ENCODE data around the gene NAT10.

NAT10 gene

GRCh38 chr11:34182425-34182824 is 77.0 kb downstream of the NAT10 start:
- Histone ChIP-seq H3K27ac (no peak overlapping the region), H3K4me3 (no peak overlapping the region)
- TF ChIP-seq, protein P1, sequence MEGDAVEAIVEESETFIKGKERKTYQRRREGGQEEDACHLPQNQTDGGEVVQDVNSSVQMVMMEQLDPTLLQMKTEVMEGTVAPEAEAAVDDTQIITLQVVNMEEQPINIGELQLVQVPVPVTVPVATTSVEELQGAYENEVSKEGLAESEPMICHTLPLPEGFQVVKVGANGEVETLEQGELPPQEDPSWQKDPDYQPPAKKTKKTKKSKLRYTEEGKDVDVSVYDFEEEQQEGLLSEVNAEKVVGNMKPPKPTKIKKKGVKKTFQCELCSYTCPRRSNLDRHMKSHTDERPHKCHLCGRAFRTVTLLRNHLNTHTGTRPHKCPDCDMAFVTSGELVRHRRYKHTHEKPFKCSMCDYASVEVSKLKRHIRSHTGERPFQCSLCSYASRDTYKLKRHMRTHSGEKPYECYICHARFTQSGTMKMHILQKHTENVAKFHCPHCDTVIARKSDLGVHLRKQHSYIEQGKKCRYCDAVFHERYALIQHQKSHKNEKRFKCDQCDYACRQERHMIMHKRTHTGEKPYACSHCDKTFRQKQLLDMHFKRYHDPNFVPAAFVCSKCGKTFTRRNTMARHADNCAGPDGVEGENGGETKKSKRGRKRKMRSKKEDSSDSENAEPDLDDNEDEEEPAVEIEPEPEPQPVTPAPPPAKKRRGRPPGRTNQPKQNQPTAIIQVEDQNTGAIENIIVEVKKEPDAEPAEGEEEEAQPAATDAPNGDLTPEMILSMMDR (IDR thresholded peaks at IDR 0.05), result no peak
- no peak for DNase-seq (ENCODE audit: low spot score)

DNA sequence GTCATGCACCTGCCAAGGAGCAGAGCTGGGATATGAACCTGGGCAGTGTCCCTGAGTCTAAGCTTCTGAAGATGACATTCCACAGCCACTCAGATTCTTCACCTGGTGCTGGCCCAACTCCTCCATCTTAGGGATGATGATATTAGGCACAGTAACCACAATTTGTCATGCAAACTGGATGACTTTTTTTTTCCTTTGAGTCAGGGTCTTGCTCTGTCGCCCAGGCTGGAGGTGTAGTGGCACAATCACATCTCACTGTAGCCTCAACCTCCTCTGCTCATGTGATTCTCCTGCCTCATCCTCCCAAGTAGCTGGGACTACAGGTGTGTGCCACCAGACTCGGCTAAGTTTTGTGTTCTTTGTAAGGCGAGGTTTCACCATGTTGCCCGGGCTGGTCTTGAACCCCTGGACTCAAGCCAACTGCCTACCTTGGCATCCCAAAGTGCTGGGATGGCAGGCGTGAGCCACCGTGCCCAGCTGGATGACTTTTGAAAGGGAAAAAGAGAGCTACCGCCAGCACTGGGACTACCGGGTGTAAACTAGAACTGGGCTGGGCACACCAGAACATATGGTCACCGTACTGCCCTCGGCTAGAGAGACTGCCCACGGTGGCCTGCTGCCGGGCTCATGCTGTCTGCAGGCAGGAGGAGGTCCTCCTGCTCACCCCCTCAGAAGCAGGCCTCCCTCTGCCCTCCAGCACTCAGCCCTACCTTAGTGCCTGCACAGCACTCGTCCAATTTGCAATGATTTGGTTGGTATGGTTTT is 77.7 kb downstream of the NAT10 start:
- no peak for DNase-seq (ENCODE audit: low spot score)
- Histone ChIP-seq H3K27ac (no peak overlapping the region), H3K4me3 (no peak overlapping the region)
- TF ChIP-seq, protein P1 (IDR thresholded peaks at IDR 0.05), result no peak

- TF ChIP-seq, protein P1 (IDR thresholded peaks at IDR 0.05), result no peak
- DNase-seq (ENCODE audit: low spot score), result no peak
- Histone ChIP-seq H3K4me3 (no peak overlapping the region), H3K27ac (no peak overlapping the region)
Measured at GRCh38 chr11:34183848-34184391, 78.5 kb downstream of the NAT10 start.

GRCh38 chr11:34184505-34185015 is 79.1 kb downstream of the NAT10 start:
- Histone ChIP-seq H3K27ac (no peak overlapping the region), H3K4me3 (no peak overlapping the region)
- TF ChIP-seq, protein P1 (IDR thresholded peaks at IDR 0.05), result no peak
- no peak for DNase-seq (ENCODE audit: low spot score)

- Histone ChIP-seq H3K4me3 (no peak overlapping the region), H3K27ac (no peak overlapping the region)
- DNase-seq (ENCODE audit: low spot score), result no peak
- TF ChIP-seq, protein P1 (IDR thresholded peaks at IDR 0.05), result no peak
Measured at GRCh38 chr11:34185926-34186841, 80.8 kb downstream of the NAT10 start.

DNA sequence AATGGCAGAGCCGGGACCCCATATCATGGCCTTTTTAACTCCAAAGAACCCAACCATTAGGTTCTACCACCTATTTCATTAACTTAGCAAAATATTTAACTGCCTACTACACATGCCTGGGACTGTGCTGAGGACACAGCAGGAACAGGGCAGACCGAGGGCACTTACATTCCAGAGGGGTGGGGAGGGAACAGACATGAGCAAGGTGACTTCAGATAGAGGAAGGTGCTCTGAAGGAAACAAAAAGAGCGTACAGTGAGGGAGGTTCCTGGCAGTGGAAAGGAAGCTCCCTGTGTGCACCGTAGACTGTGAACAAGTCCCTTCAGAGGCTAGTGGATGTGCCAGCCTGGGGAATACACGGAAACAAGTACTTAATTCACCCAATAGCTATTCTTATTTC is 82.8 kb downstream of the NAT10 start:
- Histone ChIP-seq H3K4me3 (no peak overlapping the region), H3K27ac (no peak overlapping the region)
- TF ChIP-seq, protein P1 (IDR thresholded peaks at IDR 0.05), result no peak
- no peak for DNase-seq (ENCODE audit: low spot score)

Data from coronary artery (tissue), 2 donors.